ENCODE measurements around the gene BAG3. TPM values are rescaled to one million over a fixed set of nuclear protein-coding genes. Genes with fewer than 3 reads are reported as not detected.

The BAG3 gene
- total RNA-seq, 4 donors from 2014 or later, result 22.5 to 85.7 (median 32.4) TPM

DNA sequence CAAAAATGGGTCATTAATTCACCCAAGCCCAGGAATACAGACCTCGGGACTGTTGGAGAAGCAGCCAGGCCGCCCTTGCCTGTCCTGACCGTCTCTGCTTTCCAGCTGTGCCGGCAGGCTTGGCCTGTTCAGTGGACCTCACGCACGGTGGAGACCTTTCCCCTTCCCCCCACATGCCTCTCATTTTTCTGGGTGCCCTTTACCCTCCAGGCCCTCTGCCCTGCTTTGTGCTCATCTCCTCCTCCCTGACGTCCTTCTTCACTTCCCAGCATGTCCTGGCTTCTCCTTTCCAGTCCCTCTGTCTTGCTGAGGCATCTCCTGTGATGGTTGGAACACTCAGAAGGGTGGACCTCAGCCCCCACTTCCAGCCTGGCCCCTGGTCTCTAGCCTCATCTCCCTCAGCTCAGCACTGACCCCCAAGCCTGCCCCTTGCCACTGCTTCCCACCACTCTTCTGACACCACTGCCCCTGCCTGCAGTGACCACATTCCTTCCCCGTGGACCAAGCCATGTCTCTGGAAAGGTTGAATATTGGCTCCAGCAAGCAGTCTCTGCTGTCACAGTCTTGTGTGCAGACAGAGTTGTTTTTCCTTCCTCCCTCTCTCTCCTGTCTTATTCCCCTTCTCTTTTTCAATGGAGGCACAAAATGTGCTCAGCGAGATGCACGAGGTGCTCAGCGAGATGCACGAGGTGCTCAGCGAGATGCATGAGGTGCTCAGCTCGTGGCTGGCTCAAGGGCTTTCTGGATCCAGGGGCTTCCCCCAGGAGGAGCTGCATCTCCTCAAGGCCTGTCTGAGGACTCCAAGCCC, 14.9 kb downstream of the BAG3 start:
- Histone ChIP-seq H3K4me3 (no peak overlapping the region), H3K27ac (peak overlapping the region in 3 of 4 donors; percentile 8 to 9 (median 9)), H3K36me3 (peaks cover 0 to 15% (median 5%) of the 10 kb centered on the region in 4 donors), H3K4me1 (peaks cover 11 to 42% (median 18%) of the 10 kb centered on the region in 4 donors), H3K27me3 (no peaks in the 10 kb centered on the region), H3K9me3 (no peaks in the 10 kb centered on the region)
- intact Hi-C loops (cut with DNase I; ENCODE audit: low total_unique reads), result no loop called here
- in situ Hi-C loops (cut with MboI; ENCODE audit: low pct_ligation_motif_present in 1 of 4, low pct_unique_long_range_greater_than_20kb in 1 of 4, low sequenced_read_pairs in 3 of 4), result no loop called here
- DNase-seq, result no peak
- TF ChIP-seq POLR2AphosphoS5 (IDR thresholded peaks at IDR 0.05) (no peak), EP300 (IDR thresholded peaks at IDR 0.05; ENCODE audit: low read depth) (no peak), POLR2A (IDR thresholded peaks at IDR 0.05) (no peak)
- TF ChIP-seq, protein P1, sequence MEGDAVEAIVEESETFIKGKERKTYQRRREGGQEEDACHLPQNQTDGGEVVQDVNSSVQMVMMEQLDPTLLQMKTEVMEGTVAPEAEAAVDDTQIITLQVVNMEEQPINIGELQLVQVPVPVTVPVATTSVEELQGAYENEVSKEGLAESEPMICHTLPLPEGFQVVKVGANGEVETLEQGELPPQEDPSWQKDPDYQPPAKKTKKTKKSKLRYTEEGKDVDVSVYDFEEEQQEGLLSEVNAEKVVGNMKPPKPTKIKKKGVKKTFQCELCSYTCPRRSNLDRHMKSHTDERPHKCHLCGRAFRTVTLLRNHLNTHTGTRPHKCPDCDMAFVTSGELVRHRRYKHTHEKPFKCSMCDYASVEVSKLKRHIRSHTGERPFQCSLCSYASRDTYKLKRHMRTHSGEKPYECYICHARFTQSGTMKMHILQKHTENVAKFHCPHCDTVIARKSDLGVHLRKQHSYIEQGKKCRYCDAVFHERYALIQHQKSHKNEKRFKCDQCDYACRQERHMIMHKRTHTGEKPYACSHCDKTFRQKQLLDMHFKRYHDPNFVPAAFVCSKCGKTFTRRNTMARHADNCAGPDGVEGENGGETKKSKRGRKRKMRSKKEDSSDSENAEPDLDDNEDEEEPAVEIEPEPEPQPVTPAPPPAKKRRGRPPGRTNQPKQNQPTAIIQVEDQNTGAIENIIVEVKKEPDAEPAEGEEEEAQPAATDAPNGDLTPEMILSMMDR (IDR thresholded peaks at IDR 0.05), result no peak
- WGBS, 2 donors (ENCODE audit: low coverage in 1 of 2), result 87% methylated on average over 14 of the region's 14 CpGs; no CpG with 5 or more reads in 1 of the 2 donors

DNA sequence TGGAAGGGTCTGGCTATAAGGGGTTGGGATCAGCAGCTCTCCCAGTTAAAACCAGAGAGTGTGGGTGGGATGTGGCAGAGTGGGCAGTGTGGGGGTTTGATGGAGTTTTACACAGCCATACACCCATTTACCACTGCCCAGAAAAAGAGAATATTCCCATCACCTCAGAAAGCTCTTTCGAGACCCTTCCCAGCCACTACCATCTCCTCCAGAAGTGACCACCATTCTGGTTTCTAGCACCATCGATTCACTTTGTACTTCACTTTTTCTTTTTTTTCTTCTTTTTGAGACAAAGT, 15.5 kb downstream of the BAG3 start:
- DNase-seq, result no peak
- no peaks in the 10 kb centered on the region for H3K9me3 ChIP-seq
- no peak overlapping the region for H3K4me3 ChIP-seq
- intact Hi-C loops (cut with DNase I; ENCODE audit: low total_unique reads), result no loop called here
- TF ChIP-seq, protein P1 (IDR thresholded peaks at IDR 0.05), result no peak
- TF ChIP-seq POLR2AphosphoS5 (IDR thresholded peaks at IDR 0.05) (no peak), EP300 (IDR thresholded peaks at IDR 0.05; ENCODE audit: low read depth) (no peak), POLR2A (IDR thresholded peaks at IDR 0.05) (no peak)
- peak overlapping the region in 2 of 4 donors; percentile 55 to 75 for H3K27ac ChIP-seq
- peaks cover 11 to 38% (median 16%) of the 10 kb centered on the region in 4 donors for H3K4me1 ChIP-seq
- H3K36me3 ChIP-seq, result peaks cover 0 to 18% (median 5%) of the 10 kb centered on the region in 4 donors
- WGBS, 2 donors (ENCODE audit: low coverage in 1 of 2), result 90 to 92% methylated on average over 2 of the region's 2 CpGs
- in situ Hi-C loops (cut with MboI; ENCODE audit: low pct_ligation_motif_present in 1 of 4, low pct_unique_long_range_greater_than_20kb in 1 of 4, low sequenced_read_pairs in 3 of 4), result no loop called here
- H3K27me3 ChIP-seq, result no peaks in the 10 kb centered on the region

GRCh38 chr10:119667562-119668328, 16.6 kb downstream of the BAG3 start:
- H3K27me3 ChIP-seq, result no peaks in the 10 kb centered on the region
- peaks cover 0 to 29% (median 10%) of the 10 kb centered on the region in 4 donors for H3K36me3 ChIP-seq
- H3K4me3 ChIP-seq, result no peak overlapping the region
- in situ Hi-C loops (cut with MboI; ENCODE audit: low pct_ligation_motif_present in 1 of 4, low pct_unique_long_range_greater_than_20kb in 1 of 4, low sequenced_read_pairs in 3 of 4), result no loop called here
- peak overlapping the region in 3 of 4 donors; percentile 47 to 75 (median 55) for H3K27ac ChIP-seq
- TF ChIP-seq POLR2AphosphoS5 (IDR thresholded peaks at IDR 0.05) (no peak), POLR2A (IDR thresholded peaks at IDR 0.05) (no peak), EP300 (IDR thresholded peaks at IDR 0.05; ENCODE audit: low read depth) (no peak)
- TF ChIP-seq, protein P1 (IDR thresholded peaks at IDR 0.05), result no peak
- peaks cover 11 to 32% (median 16%) of the 10 kb centered on the region in 4 donors for H3K4me1 ChIP-seq
- H3K9me3 ChIP-seq, result no peaks in the 10 kb centered on the region
- WGBS, 2 donors (ENCODE audit: low coverage in 1 of 2), result 76% methylated on average over 12 of the region's 12 CpGs; no CpG with 5 or more reads in 1 of the 2 donors
- intact Hi-C loops (cut with DNase I; ENCODE audit: low total_unique reads), result no loop called here
- DNase-seq, result peak; percentile 33

GRCh38 chr10:119668461-119668860, 17.3 kb downstream of the BAG3 start:
- Histone ChIP-seq H3K27me3 (no peaks in the 10 kb centered on the region), H3K27ac (peak overlapping the region in 3 of 4 donors; percentile 21 to 75 (median 55)), H3K4me1 (peaks cover 11 to 27% (median 14%) of the 10 kb centered on the region in 4 donors), H3K4me3 (no peak overlapping the region), H3K9me3 (no peaks in the 10 kb centered on the region), H3K36me3 (peaks cover 0 to 36% (median 14%) of the 10 kb centered on the region in 4 donors)
- TF ChIP-seq POLR2AphosphoS5 (IDR thresholded peaks at IDR 0.05) (no peak), EP300 (IDR thresholded peaks at IDR 0.05; ENCODE audit: low read depth) (no peak), POLR2A (IDR thresholded peaks at IDR 0.05) (no peak)
- TF ChIP-seq, protein P1 (IDR thresholded peaks at IDR 0.05), result no peak
- intact Hi-C loops (cut with DNase I; ENCODE audit: low total_unique reads), result no loop called here
- WGBS, 2 donors (ENCODE audit: low coverage in 1 of 2), result 75 to 91% methylated on average over 2 to 6 of the region's 6 CpGs
- in situ Hi-C loops (cut with MboI; ENCODE audit: low pct_ligation_motif_present in 1 of 4, low pct_unique_long_range_greater_than_20kb in 1 of 4, low sequenced_read_pairs in 3 of 4), result no loop called here
- no peak for DNase-seq

Measured in transverse colon (tissue), 4 donors.